B cell (primary cell): ENCODE results near the gene NCKIPSD. TPM values are rescaled to one million over a fixed set of nuclear protein-coding genes. Genes with fewer than 3 reads are reported as not detected.

ENCODE experiments used
- ATAC-seq: fragments of 200-7000 bp; cut with Tn5 transposase; one replicate; pipeline ENCODE4 v1.10.0; 2021; ENCODE audit warnings: low read depth, mild to moderate bottlenecking, moderate number of reproducible peaks, moderate library complexity
- CTCF ChIA-PET: fragments of 350-600 bp; sonication (Branson Sonifier 250); formaldehyde crosslinking; loops from one replicate; lab custom pipeline; 2021; ENCODE audit warnings: antibody characterized with exemption, inconsistent platforms; lab: Charles Lee
- POLR2A ChIA-PET: fragments of 350-600 bp; sonication (Branson Sonifier 250); formaldehyde crosslinking; loops from one replicate; lab custom pipeline; 2021; ENCODE audit warnings: antibody characterized with exemption; lab: Charles Lee
- DNase-seq: peaks from one replicate; pipeline ENCODE4 v3.0.0; 2013
- H2AFZ ChIP-seq: 2 replicates; pipeline ENCODE4 v1.6.1; 2012; ENCODE audit warnings: mild to moderate bottlenecking, low read depth, low read length; ENCODE audit not compliant: insufficient read depth, poor library complexity, severe bottlenecking
- H3K27ac ChIP-seq, 2 donors: 1 replicate in 1 of 2; 2 replicates in 1 of 2; pipeline ENCODE4 v1.5.1; 2012 to 2013; ENCODE audit warnings: low read length in 2 of 2, mild to moderate bottlenecking in 2 of 2, moderate library complexity in 1 of 2
- H3K27me3 ChIP-seq, 4 experiments: fragments of 200-600 bp in 1 of 4; sonication (generic) in 1 of 4; replicated peaks in 1 of 4; 1 replicate in 2 of 4; 2 replicates in 2 of 4; pipeline versions ENCODE4 v1.6.1 to v1.7.0; 2013 to 2016; ENCODE audit warnings: low read length in 3 of 4, mild to moderate bottlenecking in 2 of 4, mixed read lengths in 1 of 4, moderate library complexity in 1 of 4; ENCODE audit not compliant: insufficient read depth in 4 of 4, control insufficient read depth in 3 of 4; ENCODE audit errors: control extremely low read depth in 1 of 4
- H3K36me3 ChIP-seq, 2 experiments: replicated peaks in 1 of 2; 1 replicate in 1 of 2; 2 replicates in 1 of 2; pipeline versions ENCODE4 v1.6.1 to v1.7.1; 2013; ENCODE audit warnings: low read length in 1 of 2; ENCODE audit not compliant: insufficient read depth in 2 of 2, control insufficient read depth in 1 of 2; ENCODE audit errors: control extremely low read depth in 1 of 2, extremely low read depth in 1 of 2
- H3K4me1 ChIP-seq, 2 donors: fragments of 200-600 bp in 1 of 2; sonication (generic) in 1 of 2; 1 replicate in 1 of 2; 2 replicates in 1 of 2; pipeline versions ENCODE4 v1.5.1 to v1.6.1; 2013 to 2017; ENCODE audit warnings: low read length in 2 of 2; ENCODE audit not compliant: control insufficient read depth in 2 of 2, insufficient read depth in 2 of 2
- H3K4me2 ChIP-seq: replicated peaks from 2 replicates; pipeline ENCODE3; 2012; ENCODE audit warnings: mild to moderate bottlenecking, low read depth, low read length; ENCODE audit not compliant: poor library complexity, severe bottlenecking
- H3K4me3 ChIP-seq, 5 experiments: fragments of 200-600 bp in 1 of 5; sonication (generic) in 1 of 5; 1 replicate in 3 of 5; 2 replicates in 2 of 5; pipeline versions ENCODE4 v1.5.1 to v1.7.0; 2011 to 2016; ENCODE audit warnings: low read length in 4 of 5, mild to moderate bottlenecking in 4 of 5, low read depth in 2 of 5, control low read depth in 1 of 5, moderate library complexity in 1 of 5; ENCODE audit not compliant: insufficient read depth in 1 of 5; ENCODE audit errors: control extremely low read depth in 1 of 5, extremely low read depth in 1 of 5
- H3K79me2 ChIP-seq: fragments of 200-600 bp; sonication (generic); one replicate; pipeline ENCODE4 v1.6.0; 2016; ENCODE audit warnings: low read length; ENCODE audit not compliant: control insufficient read depth, insufficient read depth
- H3K9ac ChIP-seq: fragments of 200-600 bp; sonication (generic); 2 replicates; pipeline ENCODE4 v1.6.1; 2017; ENCODE audit warnings: mild to moderate bottlenecking, low read length, moderate library complexity
- H3K9me3 ChIP-seq, 3 donors: one replicate each; pipeline versions ENCODE4 v1.6.1 to v1.7.1; 2013; ENCODE audit warnings: low read length in 2 of 3; ENCODE audit not compliant: control insufficient read depth in 2 of 3, insufficient read depth in 1 of 3; ENCODE audit errors: control extremely low read depth in 1 of 3
- H4K20me1 ChIP-seq: 2 replicates; pipeline ENCODE4 v1.6.0; 2012; ENCODE audit warnings: mild to moderate bottlenecking, low read length; ENCODE audit not compliant: insufficient read depth, control insufficient read depth, poor library complexity, severe bottlenecking
- H3K27ac Mint-ChIP-seq: one replicate; pipeline ENCODE4 v1.8.0; 2021; ENCODE audit warnings: mixed read lengths
- H3K27me3 Mint-ChIP-seq: one replicate; pipeline ENCODE4 v1.8.0; 2021; ENCODE audit warnings: mixed read lengths
- H3K4me1 Mint-ChIP-seq: one replicate; pipeline ENCODE4 v1.8.0; 2021; ENCODE audit warnings: mixed read lengths
- H3K4me3 Mint-ChIP-seq: one replicate; pipeline ENCODE4 v1.8.0; 2021; ENCODE audit warnings: mixed read lengths
- H3K9me3 Mint-ChIP-seq: one replicate; pipeline ENCODE4 v1.8.0; 2022; ENCODE audit warnings: mixed read lengths; ENCODE audit not compliant: insufficient read depth
- EZH2 ChIP-seq: IDR thresholded peaks from 2 replicates; pipeline ENCODE4 v1.6.1; 2012; ENCODE audit warnings: borderline replicate concordance, low read depth, mild to moderate bottlenecking, moderate library complexity, low read length; ENCODE audit not compliant: insufficient read depth, poor library complexity, severe bottlenecking
- WGBS: methylation state at CpG from one replicate; pipeline ENCODE4 v1.1.5; 2013; ENCODE audit warnings: missing lambda C conversion rate; ENCODE audit not compliant: insufficient coverage; 5-methylcytosine and 5-hydroxymethylcytosine counted together
- intact Hi-C: fragments of 100-400 bp; cut with micrococcal nuclease; formaldehyde crosslinking; loops from one replicate; pipeline ENCODE4 v1.10.0; 2022
- polyA plus RNA-seq: library from polyadenylated mRNA; depleted of rRNA; stranded (reverse); fragments of >200 nt; gene quantifications from 2 replicates; pipeline ENCODE4 v1.2.3, GENCODE V29; 2012
- total RNA-seq, 2 donors: library from RNA; stranded (reverse); fragments of 120-200 nt in 1 of 2; gene quantifications; 1 replicate in 1 of 2; 2 replicates in 1 of 2; pipeline versions ENCODE4 v1.2.3 to v1.2.4, GENCODE V29; 2013 to 2022
- TF ChIP-seq, protein P1 (sequence below): fragments of 200-600 bp; IDR thresholded peaks from one replicate; pipeline ENCODE4 v1.8.0; 2022; ENCODE audit warnings: antibody characterized with exemption, mild to moderate bottlenecking

The NCKIPSD gene
- total and polyA plus RNA-seq, 2 donors (not counting 1 experiment from before 2014, with no cell fraction given) = 19.1 to 24.6 TPM

DNA sequence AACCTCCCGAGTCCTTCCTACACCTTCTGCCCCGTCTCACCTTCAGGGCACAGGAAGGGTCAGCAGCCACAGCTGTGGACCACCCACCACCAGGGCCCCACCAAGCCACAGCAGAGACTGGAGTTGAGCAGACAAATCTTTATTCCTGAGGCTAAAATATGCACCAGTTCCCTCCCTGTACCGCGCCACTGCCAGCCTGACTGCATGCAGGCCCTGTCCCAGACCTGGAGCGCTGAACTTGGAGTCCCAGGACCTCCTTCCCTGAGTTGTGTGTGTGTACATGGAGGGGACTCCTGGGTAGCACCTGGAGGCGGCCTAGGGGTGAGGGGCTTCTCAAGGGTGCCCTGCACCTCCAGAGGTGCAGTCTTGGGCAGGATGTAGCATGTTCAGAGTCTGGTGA lies 60.1 kb downstream of the NCKIPSD start:
- CTCF ChIA-PET = no interaction called here
- Histone ChIP-seq H3K4me3 (no peak overlapping the region), H3K9me3 (no peaks in the 10 kb centered on the region), H4K20me1 (no peaks in the 10 kb centered on the region), H3K79me2 (no peaks in the 10 kb centered on the region), H3K36me3 (no peaks in the 10 kb centered on the region), H3K27ac (no peak overlapping the region), H3K9ac (no peak overlapping the region), H3K4me1 (no peaks in the 10 kb centered on the region), H3K27me3 (no peaks in the 10 kb centered on the region), H3K4me2 (no peak overlapping the region), H2AFZ (no peak overlapping the region)
- H3K4me3 Mint-ChIP-seq = no peak overlapping the region
- intact Hi-C loops = no loop called here
- no peak overlapping the region for H3K27ac Mint-ChIP-seq
- no peaks in the 10 kb centered on the region for H3K4me1 Mint-ChIP-seq
- no peaks in the 10 kb centered on the region for H3K27me3 Mint-ChIP-seq
- no peaks in the 10 kb centered on the region for H3K9me3 Mint-ChIP-seq
- no peak for TF ChIP-seq EZH2
- TF ChIP-seq, protein P1, sequence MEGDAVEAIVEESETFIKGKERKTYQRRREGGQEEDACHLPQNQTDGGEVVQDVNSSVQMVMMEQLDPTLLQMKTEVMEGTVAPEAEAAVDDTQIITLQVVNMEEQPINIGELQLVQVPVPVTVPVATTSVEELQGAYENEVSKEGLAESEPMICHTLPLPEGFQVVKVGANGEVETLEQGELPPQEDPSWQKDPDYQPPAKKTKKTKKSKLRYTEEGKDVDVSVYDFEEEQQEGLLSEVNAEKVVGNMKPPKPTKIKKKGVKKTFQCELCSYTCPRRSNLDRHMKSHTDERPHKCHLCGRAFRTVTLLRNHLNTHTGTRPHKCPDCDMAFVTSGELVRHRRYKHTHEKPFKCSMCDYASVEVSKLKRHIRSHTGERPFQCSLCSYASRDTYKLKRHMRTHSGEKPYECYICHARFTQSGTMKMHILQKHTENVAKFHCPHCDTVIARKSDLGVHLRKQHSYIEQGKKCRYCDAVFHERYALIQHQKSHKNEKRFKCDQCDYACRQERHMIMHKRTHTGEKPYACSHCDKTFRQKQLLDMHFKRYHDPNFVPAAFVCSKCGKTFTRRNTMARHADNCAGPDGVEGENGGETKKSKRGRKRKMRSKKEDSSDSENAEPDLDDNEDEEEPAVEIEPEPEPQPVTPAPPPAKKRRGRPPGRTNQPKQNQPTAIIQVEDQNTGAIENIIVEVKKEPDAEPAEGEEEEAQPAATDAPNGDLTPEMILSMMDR = no peak
- ATAC-seq (no peak), DNase-seq (no peak)
- 91% methylated on average over 4 of the region's 6 CpGs for WGBS
- POLR2A ChIA-PET = no interaction called here

DNA sequence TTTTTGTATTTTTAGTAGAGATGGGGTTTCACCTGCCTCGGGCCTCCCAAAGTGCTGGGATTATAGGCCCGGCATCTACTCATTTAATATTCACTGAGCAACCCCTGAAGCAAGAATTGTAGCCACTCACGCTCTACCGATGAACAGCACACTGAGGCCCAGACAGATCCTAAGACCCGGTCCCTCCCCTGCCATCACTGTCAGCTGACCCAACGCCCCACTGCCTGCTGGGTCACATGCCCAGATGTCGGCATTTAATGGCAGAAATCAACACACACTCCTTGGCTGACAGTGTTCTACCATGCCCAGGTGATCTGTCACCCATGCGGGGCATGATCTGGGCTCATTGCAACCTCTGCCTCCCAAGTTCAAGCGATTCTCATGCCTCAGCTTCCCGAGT lies 60.9 kb downstream of the NCKIPSD start:
- H3K4me1 Mint-ChIP-seq = no peaks in the 10 kb centered on the region
- Histone ChIP-seq H3K4me1 (no peaks in the 10 kb centered on the region), H3K36me3 (no peaks in the 10 kb centered on the region), H4K20me1 (no peaks in the 10 kb centered on the region), H2AFZ (no peak overlapping the region), H3K4me3 (no peak overlapping the region), H3K9me3 (peaks cover 0 to 2% (median 0%) of the 10 kb centered on the region in 3 donors), H3K9ac (no peak overlapping the region), H3K27me3 (no peaks in the 10 kb centered on the region), H3K79me2 (no peaks in the 10 kb centered on the region), H3K4me2 (no peak overlapping the region), H3K27ac (no peak overlapping the region)
- DNase-seq (no peak), ATAC-seq (no peak)
- POLR2A ChIA-PET = no interaction called here
- 98% methylated on average over 9 of the region's 10 CpGs for WGBS
- no peaks in the 10 kb centered on the region for H3K27me3 Mint-ChIP-seq
- H3K4me3 Mint-ChIP-seq = no peak overlapping the region
- no peaks in the 10 kb centered on the region for H3K9me3 Mint-ChIP-seq
- intact Hi-C loops = no loop called here
- CTCF ChIA-PET = no interaction called here
- no peak overlapping the region for H3K27ac Mint-ChIP-seq
- TF ChIP-seq EZH2 = no peak
- TF ChIP-seq, protein P1 = no peak
